ENCODE measurements around the gene CFAP74. TPM values are rescaled to one million over a fixed set of nuclear protein-coding genes. Genes with fewer than 3 reads are reported as not detected.

CFAP74 gene
- polyA plus RNA-seq, 2 of the 4 experiments (the other 2 are of a cell fraction) = 0.03 to 0.04 TPM

DNA sequence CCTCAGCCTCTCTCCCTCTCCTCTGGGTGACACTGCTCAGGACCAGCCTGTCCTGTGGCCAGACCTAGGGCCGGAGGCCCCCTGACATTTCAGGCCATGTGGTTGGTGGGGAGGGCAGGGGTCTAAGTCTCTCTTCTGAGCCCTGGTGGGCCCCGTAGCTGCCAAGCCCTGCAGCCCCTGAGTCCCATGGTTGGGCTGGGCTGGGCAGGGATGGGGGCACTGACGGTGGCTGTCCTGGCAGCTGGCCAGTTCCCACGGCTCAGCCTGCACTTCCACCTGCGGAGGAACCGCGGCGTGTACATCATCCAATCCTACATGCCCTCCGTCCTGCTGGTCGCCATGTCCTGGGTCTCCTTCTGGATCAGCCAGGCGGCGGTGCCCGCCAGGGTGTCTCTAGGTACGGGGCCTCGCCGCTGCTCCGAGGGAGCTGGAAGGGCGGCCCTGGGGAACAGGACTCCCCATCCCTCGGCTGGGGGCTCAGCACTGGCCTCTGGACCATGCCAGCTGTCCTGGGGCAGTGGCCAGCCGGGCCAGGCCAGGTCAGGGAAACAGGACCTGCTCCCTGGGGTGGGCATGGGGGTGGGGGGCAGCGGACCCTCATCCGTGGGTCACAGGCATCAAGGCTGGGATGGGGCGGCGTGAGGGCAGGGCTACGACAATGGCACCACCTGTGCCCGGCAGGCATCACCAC, 25.4 kb upstream of the CFAP74 start:
- FAIRE-seq = no peak

DNA sequence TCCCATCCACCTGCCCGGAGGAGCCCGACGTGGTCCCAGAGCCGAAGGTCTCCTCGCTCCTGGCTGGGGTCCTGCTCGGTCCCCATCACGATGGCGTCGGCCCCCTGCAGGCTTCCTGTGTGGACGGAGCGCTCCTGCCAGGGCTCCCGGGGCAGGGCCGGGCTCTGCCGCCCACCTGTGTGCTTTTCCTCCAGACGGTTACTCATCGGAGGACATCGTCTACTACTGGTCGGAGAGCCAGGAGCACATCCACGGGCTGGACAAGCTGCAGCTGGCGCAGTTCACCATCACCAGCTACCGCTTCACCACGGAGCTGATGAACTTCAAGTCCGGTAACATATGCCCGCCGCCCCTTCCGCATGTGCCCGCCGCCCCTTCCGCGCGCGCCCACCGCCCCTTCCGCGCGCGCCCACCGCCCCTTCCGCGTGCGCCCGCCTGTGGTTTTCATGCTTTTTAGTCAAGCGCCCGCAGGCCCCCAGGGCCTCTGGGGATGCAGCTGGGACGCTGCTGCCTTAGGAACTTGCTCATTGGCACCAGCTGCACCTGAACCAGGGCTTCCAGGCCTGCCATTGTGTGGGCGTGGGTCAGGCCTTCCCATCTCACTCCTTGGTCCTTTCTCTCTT, 24.5 kb upstream of the CFAP74 start:
- H3K4me3 ChIP-seq = no peak overlapping the region

More for the DNA sequence above, 25.4 kb upstream of the CFAP74 start:
- 85% methylated on average over 9 of the region's 26 CpGs for WGBS (ENCODE audit: missing lambda C conversion rate)
- no peaks in the 10 kb centered on the region for H3K4me1 ChIP-seq
- no peak overlapping the region for H3K4me2 ChIP-seq
- H3K9me3 ChIP-seq = no peaks in the 10 kb centered on the region
- H3K4me3 ChIP-seq = no peak overlapping the region
- CTCF ChIA-PET = interaction anchor here (1.2 to 3.8 kb wide), 4 partner anchors 11 to 93 kb away, joined by 3 to 20 read pairs (median 8); no protein-coding TSS in a partner anchor
- H3K27ac ChIP-seq = no peak overlapping the region
- POLR2A ChIA-PET = no interaction called here
- DNase-seq (ENCODE audit: low read depth in 1 of 2, low spot score in 1 of 2) (no peak), ATAC-seq (no peak)
- TF ChIP-seq, protein P1, sequence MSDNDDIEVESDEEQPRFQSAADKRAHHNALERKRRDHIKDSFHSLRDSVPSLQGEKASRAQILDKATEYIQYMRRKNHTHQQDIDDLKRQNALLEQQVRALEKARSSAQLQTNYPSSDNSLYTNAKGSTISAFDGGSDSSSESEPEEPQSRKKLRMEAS (IDR thresholded peaks at IDR 0.05) = no peak
- TF ChIP-seq FOSL2 (IDR thresholded peaks at IDR 0.05) (no peak), FOSL2 (CRISPR knock-in tag; IDR thresholded peaks at IDR 0.05) (no peak), ZC3H11A (IDR thresholded peaks at IDR 0.05) (no peak), KDM1A (IDR thresholded peaks at IDR 0.05; ENCODE audit: low read depth) (no peak), ZNF302 (CRISPR knock-in tag; IDR thresholded peaks at IDR 0.05) (no peak), CEBPB (IDR thresholded peaks at IDR 0.05) (no peak), SMC3 (IDR thresholded peaks at IDR 0.05) (no peak), ESRRA (IDR thresholded peaks at IDR 0.05; ENCODE audit: borderline replicate concordance, low read length) (no peak), CBX8 (IDR thresholded peaks at IDR 0.05) (no peak), FOSB (CRISPR knock-in tag; IDR thresholded peaks at IDR 0.05) (no peak), BHLHE40 (IDR thresholded peaks at IDR 0.05; ENCODE audit: low read depth, low read length) (no peak)
- TF ChIP-seq, protein P2, sequence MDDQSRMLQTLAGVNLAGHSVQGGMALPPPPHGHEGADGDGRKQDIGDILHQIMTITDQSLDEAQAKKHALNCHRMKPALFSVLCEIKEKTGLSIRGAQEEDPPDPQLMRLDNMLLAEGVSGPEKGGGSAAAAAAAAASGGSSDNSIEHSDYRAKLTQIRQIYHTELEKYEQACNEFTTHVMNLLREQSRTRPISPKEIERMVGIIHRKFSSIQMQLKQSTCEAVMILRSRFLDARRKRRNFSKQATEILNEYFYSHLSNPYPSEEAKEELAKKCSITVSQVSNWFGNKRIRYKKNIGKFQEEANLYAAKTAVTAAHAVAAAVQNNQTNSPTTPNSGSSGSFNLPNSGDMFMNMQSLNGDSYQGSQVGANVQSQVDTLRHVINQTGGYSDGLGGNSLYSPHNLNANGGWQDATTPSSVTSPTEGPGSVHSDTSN (IDR thresholded peaks at IDR 0.05) = no peak
- TF ChIP-seq, protein P3, sequence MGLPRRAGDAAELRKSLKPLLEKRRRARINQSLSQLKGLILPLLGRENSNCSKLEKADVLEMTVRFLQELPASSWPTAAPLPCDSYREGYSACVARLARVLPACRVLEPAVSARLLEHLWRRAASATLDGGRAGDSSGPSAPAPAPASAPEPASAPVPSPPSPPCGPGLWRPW (IDR thresholded peaks at IDR 0.05) = no peak
- TF ChIP-seq, protein P4, sequence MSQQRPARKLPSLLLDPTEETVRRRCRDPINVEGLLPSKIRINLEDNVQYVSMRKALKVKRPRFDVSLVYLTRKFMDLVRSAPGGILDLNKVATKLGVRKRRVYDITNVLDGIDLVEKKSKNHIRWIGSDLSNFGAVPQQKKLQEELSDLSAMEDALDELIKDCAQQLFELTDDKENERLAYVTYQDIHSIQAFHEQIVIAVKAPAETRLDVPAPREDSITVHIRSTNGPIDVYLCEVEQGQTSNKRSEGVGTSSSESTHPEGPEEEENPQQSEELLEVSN (IDR thresholded peaks at IDR 0.05; ENCODE audit: borderline replicate concordance, low read depth) = no peak

More for the DNA sequence above, 24.5 kb upstream of the CFAP74 start:
- no peak for FAIRE-seq
- no peak overlapping the region for H3K27ac ChIP-seq
- WGBS (ENCODE audit: missing lambda C conversion rate) = 83% methylated on average over 32 of the region's 46 CpGs
- CTCF ChIA-PET = interaction anchor here (0.5 to 1.4 kb wide), 4 partner anchors 13 to 172 kb away, joined by 3 to 5 read pairs (median 4); no protein-coding TSS in a partner anchor
- TF ChIP-seq, protein P1 (IDR thresholded peaks at IDR 0.05) = no peak
- TF ChIP-seq FOXS1 (CRISPR knock-in tag; IDR thresholded peaks at IDR 0.05) (no peak), HOXA7 (CRISPR knock-in tag; IDR thresholded peaks at IDR 0.05) (no peak)
- TF ChIP-seq, protein P5, sequence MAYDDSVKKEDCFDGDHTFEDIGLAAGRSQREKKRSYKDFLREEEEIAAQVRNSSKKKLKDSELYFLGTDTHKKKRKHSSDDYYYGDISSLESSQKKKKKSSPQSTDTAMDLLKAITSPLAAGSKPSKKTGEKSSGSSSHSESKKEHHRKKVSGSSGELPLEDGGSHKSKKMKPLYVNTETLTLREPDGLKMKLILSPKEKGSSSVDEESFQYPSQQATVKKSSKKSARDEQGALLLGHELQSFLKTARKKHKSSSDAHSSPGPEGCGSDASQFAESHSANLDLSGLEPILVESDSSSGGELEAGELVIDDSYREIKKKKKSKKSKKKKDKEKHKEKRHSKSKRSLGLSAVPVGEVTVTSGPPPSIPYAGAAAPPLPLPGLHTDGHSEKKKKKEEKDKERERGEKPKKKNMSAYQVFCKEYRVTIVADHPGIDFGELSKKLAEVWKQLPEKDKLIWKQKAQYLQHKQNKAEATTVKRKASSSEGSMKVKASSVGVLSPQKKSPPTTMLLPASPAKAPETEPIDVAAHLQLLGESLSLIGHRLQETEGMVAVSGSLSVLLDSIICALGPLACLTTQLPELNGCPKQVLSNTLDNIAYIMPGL (CRISPR knock-in tag; IDR thresholded peaks at IDR 0.05; ENCODE audit: borderline replicate concordance) = no peak
- no peak for DNase-seq (ENCODE audit: low read depth in 1 of 2, low spot score in 1 of 2)
- H3K9me3 ChIP-seq = no peaks in the 10 kb centered on the region
- POLR2A ChIA-PET = no interaction called here
- no peak for ATAC-seq
- H3K4me2 ChIP-seq = no peak overlapping the region
- H3K4me1 ChIP-seq = no peaks in the 10 kb centered on the region
